GM12875 (cell line): ENCODE data around the gene HSD17B2.

Experiments
- H3K4me3 ChIP-seq: one replicate; pipeline ENCODE4 v1.5.1; 2011; ENCODE audit warnings: low read depth, low read length, control low read depth
- TF ChIP-seq, protein P1 (sequence below): IDR thresholded peaks from 2 replicates; pipeline ENCODE4 v1.5.1; 2011; ENCODE audit warnings: low read depth, mild to moderate bottlenecking, control low read depth, inconsistent platforms, low read length, moderate library complexity, borderline replicate concordance; ENCODE audit not compliant: insufficient read depth

HSD17B2 gene

DNA sequence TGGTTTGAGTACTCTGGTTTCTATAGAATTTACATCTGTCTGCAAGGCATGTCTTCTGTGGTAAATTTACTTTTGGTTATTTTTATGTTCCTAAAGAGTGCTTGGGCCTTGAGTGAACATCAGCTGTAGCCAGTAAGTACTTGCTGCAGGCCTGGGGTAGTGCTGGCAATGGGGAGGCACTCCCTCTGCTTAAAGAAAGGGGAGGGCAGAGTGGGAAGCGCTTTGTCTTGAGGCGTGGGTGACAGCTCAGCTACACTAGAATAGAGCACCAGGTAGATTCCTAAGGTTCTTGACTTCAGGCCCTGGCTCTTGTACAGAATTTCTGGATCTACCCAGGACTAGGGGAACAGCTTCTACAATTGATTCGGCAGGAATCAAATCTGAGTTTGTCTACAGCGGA is 84.4 kb downstream of the HSD17B2 start:
- no peak overlapping the region for H3K4me3 ChIP-seq
- TF ChIP-seq, protein P1, sequence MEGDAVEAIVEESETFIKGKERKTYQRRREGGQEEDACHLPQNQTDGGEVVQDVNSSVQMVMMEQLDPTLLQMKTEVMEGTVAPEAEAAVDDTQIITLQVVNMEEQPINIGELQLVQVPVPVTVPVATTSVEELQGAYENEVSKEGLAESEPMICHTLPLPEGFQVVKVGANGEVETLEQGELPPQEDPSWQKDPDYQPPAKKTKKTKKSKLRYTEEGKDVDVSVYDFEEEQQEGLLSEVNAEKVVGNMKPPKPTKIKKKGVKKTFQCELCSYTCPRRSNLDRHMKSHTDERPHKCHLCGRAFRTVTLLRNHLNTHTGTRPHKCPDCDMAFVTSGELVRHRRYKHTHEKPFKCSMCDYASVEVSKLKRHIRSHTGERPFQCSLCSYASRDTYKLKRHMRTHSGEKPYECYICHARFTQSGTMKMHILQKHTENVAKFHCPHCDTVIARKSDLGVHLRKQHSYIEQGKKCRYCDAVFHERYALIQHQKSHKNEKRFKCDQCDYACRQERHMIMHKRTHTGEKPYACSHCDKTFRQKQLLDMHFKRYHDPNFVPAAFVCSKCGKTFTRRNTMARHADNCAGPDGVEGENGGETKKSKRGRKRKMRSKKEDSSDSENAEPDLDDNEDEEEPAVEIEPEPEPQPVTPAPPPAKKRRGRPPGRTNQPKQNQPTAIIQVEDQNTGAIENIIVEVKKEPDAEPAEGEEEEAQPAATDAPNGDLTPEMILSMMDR = no peak

DNA sequence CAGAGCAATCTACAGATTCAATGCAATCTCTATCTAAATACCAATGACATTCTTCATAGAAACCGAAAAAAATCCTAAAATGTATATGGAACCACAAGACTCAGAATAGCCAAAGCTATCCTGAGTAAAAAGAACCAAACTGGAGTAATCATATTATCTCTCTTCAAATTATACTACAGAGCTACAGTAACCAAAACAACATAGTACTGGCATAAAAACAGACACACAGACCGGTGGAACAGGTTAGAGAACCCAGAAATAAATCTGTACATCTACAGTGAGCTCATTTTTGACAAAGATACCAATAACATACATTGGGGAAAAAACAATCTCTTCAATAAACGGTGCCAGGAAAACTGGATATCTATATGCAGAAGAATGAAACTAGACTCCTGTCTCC is 89.6 kb downstream of the HSD17B2 start:
- TF ChIP-seq, protein P1 = no peak
- H3K4me3 ChIP-seq = no peak overlapping the region

DNA sequence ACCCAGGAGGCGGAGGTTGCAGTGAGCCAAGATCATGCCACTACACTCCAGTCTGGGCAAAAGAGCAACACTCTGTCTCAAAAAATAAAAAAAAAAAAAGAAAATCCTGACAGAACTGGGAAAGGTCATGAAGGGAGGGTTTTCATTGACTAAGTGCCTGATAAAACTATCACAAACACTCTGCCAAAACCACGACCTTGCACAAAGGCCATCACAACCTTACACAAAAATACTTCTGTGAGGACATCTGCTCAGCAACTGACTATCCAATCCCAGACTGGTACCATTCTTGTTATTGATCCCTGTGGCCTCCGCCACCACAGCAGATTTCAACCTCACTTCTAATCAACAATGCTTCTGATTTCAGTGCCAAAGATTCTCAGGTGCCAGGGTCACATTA is 94.8 kb downstream of the HSD17B2 start:
- no peak overlapping the region for H3K4me3 ChIP-seq
- TF ChIP-seq, protein P1 = no peak

DNA sequence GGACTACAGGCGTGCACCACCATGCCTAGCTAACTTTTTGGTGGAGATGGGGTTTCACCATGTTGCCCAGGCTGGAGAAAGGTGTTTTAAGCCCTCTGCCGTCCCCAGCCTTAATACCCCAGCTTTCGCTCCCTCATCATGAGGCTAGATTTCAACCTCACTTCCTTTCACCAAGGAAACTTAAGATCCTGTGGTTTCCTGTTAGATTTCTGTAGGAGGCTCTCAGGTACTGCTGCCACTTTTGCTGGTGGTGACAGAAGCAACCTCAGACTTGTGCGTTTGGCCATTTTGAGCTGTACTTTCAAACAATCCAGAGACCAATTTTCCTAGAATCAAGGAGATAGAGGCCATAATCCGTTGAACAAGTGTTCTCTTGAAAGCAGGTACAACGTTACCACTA is 98.7 kb downstream of the HSD17B2 start:
- TF ChIP-seq, protein P1 = no peak
- no peak overlapping the region for H3K4me3 ChIP-seq

DNA sequence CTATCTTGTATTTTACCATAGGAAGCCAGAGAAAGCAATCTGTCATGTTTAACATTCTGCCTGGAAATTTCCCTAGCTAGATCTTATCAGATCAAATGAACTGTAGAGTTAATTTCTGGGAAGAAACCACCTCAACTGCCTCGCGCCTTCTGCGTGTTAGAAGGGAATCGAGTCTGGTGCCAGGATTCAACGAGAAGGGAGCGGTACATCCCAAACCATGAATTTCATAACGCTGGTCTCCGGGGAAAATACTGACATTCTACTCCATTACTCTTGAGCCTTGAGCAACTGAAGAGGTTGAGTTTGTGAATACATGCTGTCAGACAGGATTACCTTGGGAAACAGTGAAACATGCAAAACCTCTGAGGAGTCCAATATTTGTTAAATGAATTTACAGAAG is 99.8 kb downstream of the HSD17B2 start:
- no peak overlapping the region for H3K4me3 ChIP-seq
- TF ChIP-seq, protein P1 = no peak

DNA sequence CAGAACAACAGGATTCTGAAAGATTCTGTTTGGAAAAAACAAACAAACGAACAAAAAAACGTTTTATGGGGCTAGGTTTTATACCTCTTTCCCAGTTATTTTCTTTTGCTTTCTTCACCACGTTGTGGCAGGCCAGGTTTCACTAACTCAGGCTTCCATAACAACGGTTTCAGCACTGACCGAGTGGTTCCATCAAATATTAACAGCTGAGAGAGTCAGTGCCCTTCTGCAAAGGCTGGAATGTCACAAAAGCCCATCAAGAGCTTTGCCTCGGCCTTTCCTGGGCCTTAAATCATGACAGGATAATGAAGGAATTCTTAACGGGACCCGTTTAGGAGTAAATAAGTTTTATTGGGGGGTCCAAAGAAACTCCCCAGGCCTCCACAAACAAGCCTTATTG is 100.8 kb downstream of the HSD17B2 start:
- no peak overlapping the region for H3K4me3 ChIP-seq
- TF ChIP-seq, protein P1 = no peak

DNA sequence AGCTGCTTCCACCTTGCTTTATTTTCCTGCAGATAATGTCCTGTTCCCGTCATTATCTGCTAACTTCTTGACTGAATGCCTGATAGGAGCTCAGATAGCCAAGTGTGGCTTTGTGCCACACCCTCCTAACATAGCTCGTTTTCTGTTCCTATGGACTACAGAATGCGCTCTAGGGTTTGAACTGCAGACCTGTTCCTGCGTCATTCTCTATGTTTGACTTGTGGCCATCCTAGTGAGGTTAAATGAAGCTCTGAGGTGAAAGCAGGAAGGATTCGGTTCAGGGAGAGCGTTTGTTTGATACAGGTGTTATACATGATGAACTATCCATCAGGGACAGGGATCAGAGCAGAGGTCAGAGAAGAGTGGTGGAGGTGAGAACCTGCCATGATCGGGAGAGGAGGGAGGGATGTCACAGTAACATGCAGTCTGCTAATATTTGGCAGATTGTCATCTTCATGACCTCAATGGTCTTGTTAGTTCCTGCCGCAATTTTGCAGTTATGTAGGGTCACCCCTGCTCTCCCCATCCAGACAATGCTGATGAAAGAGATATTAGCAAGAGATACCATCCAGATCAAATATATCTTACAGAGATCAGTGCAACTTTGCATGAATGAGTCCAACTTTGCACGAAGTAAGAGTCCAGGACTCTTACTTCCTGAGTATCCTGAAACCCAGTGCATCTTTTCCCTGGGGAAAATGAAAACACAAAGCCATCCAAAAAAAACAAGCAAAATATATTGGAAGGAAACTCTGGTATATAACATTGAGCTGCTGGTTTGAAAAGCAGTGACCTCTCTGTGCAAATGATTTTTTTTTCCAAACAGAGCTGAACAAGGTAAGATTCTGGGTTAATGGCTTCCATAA is 102.1 kb downstream of the HSD17B2 start:
- no peak overlapping the region for H3K4me3 ChIP-seq
- TF ChIP-seq, protein P1 = no peak
